ENCODE measurements around the gene PGD.

- TF ChIP-seq CTCF (IDR thresholded peaks at IDR 0.05) (no peak), POLR2A (IDR thresholded peaks at IDR 0.05) (no peak)
These were observed 10.5 kb upstream of the PGD start for GRCh38 chr1:10388387-10388715.

Data from thyroid gland (tissue), 4 donors.